CD4-positive, alpha-beta T cell (primary cell): ENCODE data around the gene PLXDC1. TPM values are rescaled to one million over a fixed set of nuclear protein-coding genes. Genes with fewer than 3 reads are reported as not detected.
A peak's percentile ranks its signal among the peaks of the same experiment; 100 is the strongest.

ENCODE experiments used
- ATAC-seq: fragments of 200-7000 bp; cut with Tn5 transposase; one replicate; pipeline ENCODE4 v1.10.0; 2022; ENCODE audit warnings: mild to moderate bottlenecking; ENCODE audit not compliant: poor library complexity
- CTCF ChIA-PET: fragments of 350-600 bp; sonication (Branson Sonifier 250); formaldehyde crosslinking; loops from one replicate; lab custom pipeline; 2021; ENCODE audit warnings: antibody characterized with exemption, inconsistent platforms; lab: Charles Lee
- POLR2A ChIA-PET: fragments of 350-600 bp; sonication (Branson Sonifier 250); formaldehyde crosslinking; loops from one replicate; lab custom pipeline; 2021; ENCODE audit warnings: antibody characterized with exemption, inconsistent platforms; lab: Charles Lee
- DNase-seq, 14 experiments: peaks; one replicate each; pipeline ENCODE4 v3.0.0-alpha.2; 2013 to 2020; ENCODE audit warnings: mixed read lengths in 2 of 14
- H3K27ac ChIP-seq, 2 donors: one replicate each; pipeline versions ENCODE4 v1.5.1 to v1.7.0; 2013; ENCODE audit warnings: low read length in 2 of 2, low read depth in 1 of 2, mild to moderate bottlenecking in 1 of 2
- H3K27me3 ChIP-seq, 2 experiments: 1 replicate in 1 of 2; 2 replicates in 1 of 2; pipeline versions ENCODE4 v1.6.1 to v1.7.0; 2013; ENCODE audit warnings: low read length in 2 of 2, control low read depth in 1 of 2, mild to moderate bottlenecking in 1 of 2, moderate library complexity in 1 of 2; ENCODE audit not compliant: insufficient read depth in 2 of 2, control insufficient read depth in 1 of 2
- H3K36me3 ChIP-seq: one replicate; pipeline ENCODE4 v1.6.1; 2013; ENCODE audit warnings: low read length, control low read depth; ENCODE audit not compliant: insufficient read depth
- H3K4me1 ChIP-seq: one replicate; pipeline ENCODE4 v1.6.1; 2013; ENCODE audit warnings: low read length, control low read depth; ENCODE audit not compliant: insufficient read depth
- H3K4me3 ChIP-seq: one replicate; pipeline ENCODE4 v1.5.1; 2013; ENCODE audit warnings: mild to moderate bottlenecking, low read length, moderate library complexity
- H3K9me3 ChIP-seq, 2 experiments: 1 replicate in 1 of 2; 2 replicates in 1 of 2; pipeline versions ENCODE4 v1.6.1 to v1.7.0; 2013; ENCODE audit warnings: low read length in 2 of 2, mild to moderate bottlenecking in 2 of 2, control low read depth in 1 of 2, moderate library complexity in 1 of 2; ENCODE audit not compliant: control insufficient read depth in 1 of 2, insufficient read depth in 1 of 2
- H3K27ac Mint-ChIP-seq: one replicate; pipeline ENCODE4 v1.8.0; 2020; ENCODE audit warnings: mixed read lengths
- H3K27me3 Mint-ChIP-seq: one replicate; pipeline ENCODE4 v1.8.0; 2021; ENCODE audit warnings: mixed read lengths
- H3K36me3 Mint-ChIP-seq: one replicate; pipeline ENCODE4 v1.8.0; 2021; ENCODE audit warnings: low read depth, mixed read lengths
- H3K4me1 Mint-ChIP-seq: one replicate; pipeline ENCODE4 v1.8.0; 2021; ENCODE audit warnings: low read depth, mixed read lengths
- H3K4me3 Mint-ChIP-seq: one replicate; pipeline ENCODE4 v1.8.0; 2020; ENCODE audit warnings: mild to moderate bottlenecking, mixed read lengths
- H3K9me3 Mint-ChIP-seq: one replicate; pipeline ENCODE4 v1.8.0; 2020; ENCODE audit warnings: mixed read lengths
- intact Hi-C, 2 experiments: fragments of 100-400 bp; cut with DNase I in 1 of 2; cut with micrococcal nuclease in 1 of 2; formaldehyde crosslinking; loops; one replicate each; pipeline versions ENCODE4 v1.15.1 to v1.9.0; 2023 to 2025; cut with DNase I, micrococcal nuclease
- total RNA-seq, 174 experiments: library from RNA in 2 of 174; stranded (reverse) in 2 of 174; gene quantifications; one replicate each; pipeline ENCODE4 v1.2.3 and lab custom pipeline; 2021 to 2026
- TF ChIP-seq, protein P1 (sequence below): fragments of 200-600 bp; IDR thresholded peaks from one replicate; pipeline ENCODE4 v1.8.0; 2022; ENCODE audit warnings: antibody characterized with exemption, mild to moderate bottlenecking

Gene PLXDC1
- total RNA-seq, 2 experiments from 2014 or later: 66.7 to 67.6 TPM

DNA sequence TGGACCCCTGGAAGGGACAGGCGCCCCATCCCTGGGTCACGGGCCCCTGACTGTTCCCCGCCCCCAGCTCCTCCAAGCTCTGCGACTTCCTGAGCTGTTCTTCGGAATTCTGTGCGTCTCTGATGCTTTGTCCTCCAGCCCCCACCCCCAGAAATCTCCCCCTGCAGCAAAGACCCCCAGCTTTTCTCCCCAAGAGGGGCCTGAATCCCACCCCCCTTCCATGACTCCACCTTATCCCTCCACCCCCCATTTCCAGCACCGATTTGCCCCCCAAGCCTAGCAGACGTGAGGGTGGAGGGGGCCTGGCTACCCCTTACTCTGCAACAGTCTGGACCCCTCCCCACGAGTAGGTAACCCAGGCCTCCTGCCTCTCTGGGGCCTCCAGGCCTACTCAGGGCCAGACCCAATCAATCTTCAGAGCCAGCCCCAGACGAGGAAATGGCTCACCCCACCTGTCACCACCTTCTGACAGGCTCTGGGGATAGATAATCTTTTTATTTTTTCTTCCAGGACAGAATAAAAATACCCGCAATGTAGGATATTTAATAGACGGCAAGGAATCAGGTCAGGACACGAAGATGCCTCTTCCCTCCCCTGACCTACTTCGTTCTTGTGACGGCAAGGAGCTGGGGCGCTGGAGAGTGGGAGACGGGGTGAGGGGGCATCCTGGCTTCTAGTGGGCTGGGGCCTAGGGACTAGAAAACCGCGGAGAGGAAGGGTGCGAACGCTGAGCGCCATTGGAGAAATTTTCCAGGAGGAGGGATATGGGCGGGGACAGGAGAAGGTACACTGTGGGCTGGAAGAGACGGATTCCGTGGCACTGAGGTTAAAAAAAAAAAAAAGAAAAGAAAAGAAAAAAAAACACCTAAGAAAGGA is 744 bp upstream of the PLXDC1 start:
- H3K4me3 ChIP-seq: peak overlapping the region; percentile 94
- Mint-ChIP-seq H3K27ac (peak overlapping the region; percentile 97), H3K4me1 (peaks cover 55% of the 10 kb centered on the region), H3K27me3 (peaks cover 19% of the 10 kb centered on the region), H3K9me3 (no peaks in the 10 kb centered on the region), H3K36me3 (peaks cover 27% of the 10 kb centered on the region), H3K4me3 (peak overlapping the region; percentile 99)
- no peaks in the 10 kb centered on the region for H3K36me3 ChIP-seq
- H3K9me3 ChIP-seq: no peaks in the 10 kb centered on the region
- TF ChIP-seq, protein P1, sequence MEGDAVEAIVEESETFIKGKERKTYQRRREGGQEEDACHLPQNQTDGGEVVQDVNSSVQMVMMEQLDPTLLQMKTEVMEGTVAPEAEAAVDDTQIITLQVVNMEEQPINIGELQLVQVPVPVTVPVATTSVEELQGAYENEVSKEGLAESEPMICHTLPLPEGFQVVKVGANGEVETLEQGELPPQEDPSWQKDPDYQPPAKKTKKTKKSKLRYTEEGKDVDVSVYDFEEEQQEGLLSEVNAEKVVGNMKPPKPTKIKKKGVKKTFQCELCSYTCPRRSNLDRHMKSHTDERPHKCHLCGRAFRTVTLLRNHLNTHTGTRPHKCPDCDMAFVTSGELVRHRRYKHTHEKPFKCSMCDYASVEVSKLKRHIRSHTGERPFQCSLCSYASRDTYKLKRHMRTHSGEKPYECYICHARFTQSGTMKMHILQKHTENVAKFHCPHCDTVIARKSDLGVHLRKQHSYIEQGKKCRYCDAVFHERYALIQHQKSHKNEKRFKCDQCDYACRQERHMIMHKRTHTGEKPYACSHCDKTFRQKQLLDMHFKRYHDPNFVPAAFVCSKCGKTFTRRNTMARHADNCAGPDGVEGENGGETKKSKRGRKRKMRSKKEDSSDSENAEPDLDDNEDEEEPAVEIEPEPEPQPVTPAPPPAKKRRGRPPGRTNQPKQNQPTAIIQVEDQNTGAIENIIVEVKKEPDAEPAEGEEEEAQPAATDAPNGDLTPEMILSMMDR: no peak
- DNase-seq (peak in 11 of 14 experiments; percentile 21 to 70 (median 42)), ATAC-seq (peak; percentile 21)
- POLR2A ChIA-PET: interaction anchor here (0.6 to 6.2 kb wide), 33 partner anchors 8 to 602 kb away, joined by 3 to 71 read pairs (median 7); partner anchors contain the start of genes ARL5C, FBXO47, LASP1 and MLLT6
- H3K27me3 ChIP-seq: peaks cover 0 to 5% of the 10 kb centered on the region in 2 experiments
- peak overlapping the region; percentile 47 to 69 for H3K27ac ChIP-seq
- peaks cover 55% of the 10 kb centered on the region for H3K4me1 ChIP-seq
- intact Hi-C loops: loop anchor here (2.0 to 10.0 kb wide), 4 partner anchors 55 to 475 kb away; partner anchors contain the start of genes PSMB3 (in 1 of the 2) and RPL23 (in 1 of the 2)
- CTCF ChIA-PET: interaction anchor here (0.7 to 4.4 kb wide), 33 partner anchors 8 to 829 kb away, joined by 3 to 80 read pairs (median 4); partner anchors contain the start of genes ARL5C, CWC25, FBXO47 and LASP1

DNA sequence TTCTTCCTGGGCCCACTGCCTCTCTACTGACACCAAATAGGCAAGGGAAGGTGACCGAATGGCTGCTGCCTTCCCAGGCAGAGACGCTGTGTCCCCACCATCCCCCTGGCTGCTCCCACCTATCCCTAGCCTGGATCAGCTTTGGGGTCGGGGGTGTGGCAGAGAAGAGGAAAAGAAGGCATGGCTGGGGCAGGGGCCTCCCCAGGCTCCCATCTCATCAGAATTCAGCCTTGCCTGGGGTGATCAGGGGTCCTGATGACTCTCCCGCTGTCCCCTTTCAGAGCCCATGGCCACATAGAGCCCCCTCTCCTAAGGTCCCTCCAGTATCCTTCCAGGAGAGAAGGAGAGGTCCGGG is 665 bp downstream of the PLXDC1 start:
- Histone ChIP-seq H3K4me3 (peak overlapping the region; percentile 46), H3K27ac (no peak overlapping the region), H3K9me3 (no peaks in the 10 kb centered on the region), H3K36me3 (no peaks in the 10 kb centered on the region), H3K27me3 (peaks cover 0 to 5% of the 10 kb centered on the region in 2 experiments), H3K4me1 (peaks cover 55% of the 10 kb centered on the region)
- CTCF ChIA-PET: interaction anchor here (1.0 to 4.4 kb wide), 3 partner anchors 24 to 279 kb away, joined by 3 to 80 read pairs (median 3); no protein-coding TSS in a partner anchor
- TF ChIP-seq, protein P1: no peak
- Mint-ChIP-seq H3K4me1 (peaks cover 55% of the 10 kb centered on the region), H3K36me3 (peaks cover 27% of the 10 kb centered on the region), H3K9me3 (no peaks in the 10 kb centered on the region), H3K27ac (peak overlapping the region; percentile 74), H3K4me3 (peak overlapping the region; percentile 86), H3K27me3 (peaks cover 19% of the 10 kb centered on the region)
- no peak for ATAC-seq
- no peak for DNase-seq
- POLR2A ChIA-PET: interaction anchor here (1.0 to 6.2 kb wide), 9 partner anchors 8 to 281 kb away, joined by 3 to 71 read pairs (median 7); partner anchors contain the start of genes LASP1 and RPL19
- intact Hi-C loops: loop anchor here (2.0 to 10.0 kb wide), 4 partner anchors 54 to 473 kb away; partner anchors contain the start of genes PSMB3 (in 1 of the 2) and RPL23 (in 1 of the 2)

DNA sequence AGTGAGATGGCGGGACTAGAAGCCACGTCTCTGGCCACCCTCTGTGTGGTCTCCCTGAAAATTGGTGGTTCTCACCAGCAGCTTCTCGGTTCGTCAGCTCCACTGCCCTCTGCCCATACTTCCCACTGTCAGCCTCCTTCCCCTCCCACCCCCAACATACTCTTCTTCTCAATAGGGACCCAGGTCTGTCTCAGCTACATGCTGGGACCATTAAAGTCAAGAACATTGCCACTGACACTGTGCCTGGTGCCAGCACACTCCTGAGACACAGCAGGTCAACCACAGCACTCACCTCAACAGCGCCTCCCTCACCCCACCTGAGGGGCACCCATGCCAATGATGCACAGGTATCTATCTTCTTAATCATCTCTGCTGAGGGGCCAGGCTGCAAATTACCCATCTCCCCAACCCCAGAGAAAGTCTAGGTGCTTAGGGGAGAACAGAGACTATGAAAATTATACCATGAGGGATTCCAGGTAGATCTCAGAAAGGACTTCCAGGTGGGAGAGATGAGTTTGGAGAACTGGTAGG is 1.3 kb downstream of the PLXDC1 start:
- Mint-ChIP-seq H3K4me3 (peak overlapping the region; percentile 86), H3K36me3 (peaks cover 27% of the 10 kb centered on the region), H3K4me1 (peaks cover 55% of the 10 kb centered on the region), H3K9me3 (no peaks in the 10 kb centered on the region), H3K27me3 (peaks cover 19% of the 10 kb centered on the region), H3K27ac (peak overlapping the region; percentile 74)
- peak overlapping the region; percentile 46 for H3K4me3 ChIP-seq
- ATAC-seq: no peak
- no peak overlapping the region for H3K27ac ChIP-seq
- peaks cover 0 to 5% of the 10 kb centered on the region in 2 experiments for H3K27me3 ChIP-seq
- H3K36me3 ChIP-seq: no peaks in the 10 kb centered on the region
- DNase-seq: peak in 4 of 14 experiments; percentile 12 to 41 (median 28)
- H3K4me1 ChIP-seq: peaks cover 55% of the 10 kb centered on the region
- intact Hi-C loops: loop anchor here (2.0 to 10.0 kb wide), 4 partner anchors 53 to 473 kb away; partner anchors contain the start of genes PSMB3 (in 1 of the 2) and RPL23 (in 1 of the 2)
- POLR2A ChIA-PET: interaction anchor here (1.0 to 6.2 kb wide), 4 partner anchors 50 to 167 kb away, joined by 3 to 71 read pairs (median 36); partner anchors contain the start of gene RPL19
- CTCF ChIA-PET: interaction anchor here (1.1 kb wide), 1 partner anchor 167 kb away, joined by 4 read pairs; no protein-coding TSS in a partner anchor
- TF ChIP-seq, protein P1: no peak
- no peaks in the 10 kb centered on the region for H3K9me3 ChIP-seq
